H1 (cell line): Measurements from ENCODE around the gene JAKMIP1. TPM values are rescaled to one million over a fixed set of nuclear protein-coding genes. Genes with fewer than 3 reads are reported as not detected.

ENCODE experiments used
- CTCF ChIA-PET: fragments of 300-600 bp; sonication (Branson Sonifier 250); formaldehyde crosslinking; loops from one replicate; lab custom pipeline; 2021; ENCODE audit not compliant: partially characterized antibody; lab: Charles Lee
- POLR2A ChIA-PET: fragments of 300-600 bp; sonication (Branson Sonifier 250); formaldehyde crosslinking; loops from one replicate; lab custom pipeline; 2021; ENCODE audit warnings: inconsistent platforms; ENCODE audit not compliant: partially characterized antibody; lab: Charles Lee
- DNase-seq, 2 experiments: peaks; one replicate each; pipeline versions ENCODE4 v3.0.0 to v3.0.0-alpha.2; 2010 to 2022; ENCODE audit warnings: low spot score in 2 of 2, low read depth in 1 of 2, mixed read lengths in 1 of 2
- FAIRE-seq: peaks from 2 replicates; lab custom pipeline; 2011; peaks lifted over from hg19 to GRCh38; lab: Jason Lieb, UNC
- H2AFZ ChIP-seq: 2 replicates; pipeline ENCODE4 v1.8.1; 2012; ENCODE audit warnings: low read length, inconsistent platforms
- H2AK5ac ChIP-seq: 2 replicates; pipeline ENCODE4 v1.6.1; 2013; ENCODE audit warnings: low read depth, low read length
- H2BK120ac ChIP-seq: replicated peaks from 2 replicates; pipeline ENCODE3; 2013; ENCODE audit warnings: low read depth, low read length, inconsistent platforms
- H2BK12ac ChIP-seq: 2 replicates; pipeline ENCODE4 v1.6.1; 2013; ENCODE audit warnings: low read depth, low read length
- H2BK15ac ChIP-seq: 2 replicates; pipeline ENCODE4 v1.6.1; 2013; ENCODE audit warnings: low read length
- H2BK20ac ChIP-seq: 2 replicates; pipeline ENCODE4 v1.6.1; 2013; ENCODE audit warnings: low read length
- H2BK5ac ChIP-seq: 2 replicates; pipeline ENCODE4 v1.6.1; 2013; ENCODE audit warnings: low read depth, low read length
- H3K14ac ChIP-seq: 2 replicates; pipeline ENCODE4 v1.6.1; 2013; ENCODE audit warnings: inconsistent platforms; ENCODE audit not compliant: insufficient read length
- H3K18ac ChIP-seq: 2 replicates; pipeline ENCODE4 v1.6.1; 2013; ENCODE audit warnings: low read length; ENCODE audit errors: extremely low read depth
- H3K23ac ChIP-seq: 2 replicates; pipeline ENCODE4 v1.6.1; 2013; ENCODE audit warnings: inconsistent platforms; ENCODE audit not compliant: insufficient read length
- H3K23me2 ChIP-seq: 2 replicates; pipeline ENCODE4 v1.6.1; 2013; ENCODE audit warnings: low read depth, low read length
- H3K27ac ChIP-seq: 2 replicates; pipeline ENCODE4 v1.6.1; 2011; ENCODE audit warnings: low read depth, low read length, inconsistent platforms
- H3K27me3 ChIP-seq, 4 experiments: replicated peaks in 1 of 4; 1 replicate in 1 of 4; 2 replicates in 3 of 4; pipeline versions ENCODE4 v1.6.1 to v1.8.1; 2011 to 2013; ENCODE audit warnings: low read length in 3 of 4, mild to moderate bottlenecking in 3 of 4, inconsistent platforms in 2 of 4, mixed read lengths in 2 of 4, moderate library complexity in 1 of 4; ENCODE audit not compliant: control insufficient read depth in 3 of 4, insufficient read depth in 3 of 4; ENCODE audit errors: extremely low read depth in 1 of 4
- H3K36me3 ChIP-seq, 4 experiments: 2 replicates each; pipeline versions ENCODE4 v1.6.1 to v1.8.1; 2011 to 2013; ENCODE audit warnings: mild to moderate bottlenecking in 4 of 4, low read length in 3 of 4, moderate library complexity in 2 of 4, control low read depth in 1 of 4, inconsistent platforms in 1 of 4; ENCODE audit not compliant: insufficient read depth in 4 of 4, control insufficient read depth in 2 of 4
- H3K4ac ChIP-seq: replicated peaks from 2 replicates; pipeline ENCODE3; 2013; ENCODE audit warnings: low read length, low read depth, mixed read lengths, inconsistent platforms; ENCODE audit not compliant: insufficient read length
- H3K4me1 ChIP-seq, 4 experiments: replicated peaks in 1 of 4; 1 replicate in 1 of 4; 2 replicates in 3 of 4; pipeline versions ENCODE4 v1.6.1 to v1.8.1; 2011 to 2013; ENCODE audit warnings: low read length in 3 of 4, inconsistent platforms in 2 of 4, mixed read lengths in 1 of 4; ENCODE audit not compliant: insufficient read depth in 4 of 4, control insufficient read depth in 3 of 4
- H3K4me2 ChIP-seq, 2 experiments: 2 replicates each; pipeline versions ENCODE4 v1.6.1 to v1.8.1; 2011 to 2013; ENCODE audit warnings: low read depth in 2 of 2, low read length in 2 of 2, control low read depth in 1 of 2, inconsistent platforms in 1 of 2, mild to moderate bottlenecking in 1 of 2; ENCODE audit not compliant: insufficient read depth in 1 of 2
- H3K4me3 ChIP-seq, 4 experiments: fragments of 200-600, 300-600 bp in 1 of 4; sonication (generic), shearing (Covaris generic), sonication (Bioruptor Twin) in 1 of 4; 2 replicates each; pipeline versions ENCODE4 v1.5.1 to v1.8.1; 2011 to 2016; ENCODE audit warnings: low read length in 4 of 4, low read depth in 3 of 4, control low read depth in 2 of 4, inconsistent platforms in 2 of 4, mild to moderate bottlenecking in 2 of 4, mixed read lengths in 1 of 4, moderate library complexity in 1 of 4; ENCODE audit not compliant: insufficient read depth in 2 of 4; ENCODE audit errors: extremely low read depth in 1 of 4
- H3K56ac ChIP-seq: replicated peaks from 2 replicates; pipeline ENCODE3; 2013; ENCODE audit warnings: low read depth, mild to moderate bottlenecking, mixed read lengths, low read length, inconsistent platforms; ENCODE audit not compliant: insufficient read length
- H3K79me1 ChIP-seq: 2 replicates; pipeline ENCODE4 v1.6.1; 2013; ENCODE audit warnings: low read depth, low read length, control low read depth
- H3K79me2 ChIP-seq, 2 experiments: 2 replicates each; pipeline versions ENCODE4 v1.6.1 to v1.8.1; 2012 to 2013; ENCODE audit warnings: low read length in 2 of 2, mild to moderate bottlenecking in 2 of 2, inconsistent platforms in 1 of 2; ENCODE audit not compliant: insufficient read depth in 2 of 2, control insufficient read depth in 1 of 2
- H3K9ac ChIP-seq, 4 experiments: replicated peaks in 1 of 4; 1 replicate in 1 of 4; 2 replicates in 3 of 4; pipeline versions ENCODE4 v1.6.1 to v1.8.1; 2011 to 2013; ENCODE audit warnings: low read depth in 3 of 4, low read length in 3 of 4, control low read depth in 2 of 4, mild to moderate bottlenecking in 2 of 4, moderate library complexity in 2 of 4, inconsistent platforms in 1 of 4; ENCODE audit errors: extremely low read depth in 1 of 4
- H3K9me3 ChIP-seq, 2 experiments: 2 replicates each; pipeline versions ENCODE4 v1.6.1 to v1.8.1; 2012 to 2013; ENCODE audit warnings: mild to moderate bottlenecking in 2 of 2, moderate library complexity in 2 of 2, control low read depth in 1 of 2, inconsistent platforms in 1 of 2, low read depth in 1 of 2, low read length in 1 of 2, mixed read lengths in 1 of 2; ENCODE audit not compliant: insufficient read depth in 2 of 2
- H4K20me1 ChIP-seq, 2 experiments: replicated peaks in 1 of 2; 2 replicates each; pipeline versions ENCODE3 to v1.8.1; 2011 to 2013; ENCODE audit warnings: inconsistent platforms in 2 of 2, low read length in 2 of 2, mild to moderate bottlenecking in 1 of 2; ENCODE audit not compliant: insufficient read depth in 2 of 2, control insufficient read depth in 1 of 2
- H4K5ac ChIP-seq: 2 replicates; pipeline ENCODE4 v1.6.1; 2013; ENCODE audit warnings: low read length, low read depth, mixed read lengths, inconsistent platforms; ENCODE audit not compliant: insufficient read length
- H4K8ac ChIP-seq: 2 replicates; pipeline ENCODE4 v1.8.0; 2013; ENCODE audit warnings: mild to moderate bottlenecking, moderate library complexity, low read length, inconsistent platforms; ENCODE audit not compliant: insufficient read depth; ENCODE audit errors: extremely low read depth
- H4K91ac ChIP-seq: replicated peaks from 2 replicates; pipeline ENCODE3; 2013; ENCODE audit warnings: low read length, mixed read lengths, inconsistent platforms; ENCODE audit not compliant: insufficient read length
- CBX8 ChIP-seq: fragments of 300-800, 300-1000 bp; sonication (generic); IDR thresholded peaks from 2 replicates; pipeline ENCODE4 v1.7.1; 2016; ENCODE audit warnings: low read depth, low read length, borderline replicate concordance
- CHD1 ChIP-seq: IDR thresholded peaks from 2 replicates; pipeline ENCODE4 v1.6.1; 2012; ENCODE audit warnings: low read depth, low read length, improper control_type of control experiment
- GABPA ChIP-seq: IDR thresholded peaks from 2 replicates; pipeline ENCODE4 v1.6.1; 2011; ENCODE audit warnings: mild to moderate bottlenecking, low read length, moderate library complexity, borderline replicate concordance; ENCODE audit not compliant: insufficient read depth
- JUND ChIP-seq: IDR thresholded peaks from 2 replicates; pipeline ENCODE4 v1.6.1; 2011; ENCODE audit warnings: mild to moderate bottlenecking, improper control_type of control experiment, low read length
- KDM1A ChIP-seq: fragments of 200-600, 300-600 bp; sonication (generic); IDR thresholded peaks from 2 replicates; pipeline ENCODE4 v1.7.1; 2016; ENCODE audit warnings: mild to moderate bottlenecking, low read length, borderline replicate concordance
- MAFK ChIP-seq: IDR thresholded peaks from 2 replicates; pipeline ENCODE4 v1.6.1; 2012; ENCODE audit warnings: low read depth, mild to moderate bottlenecking, improper control_type of control experiment, low read length
- PHF8 ChIP-seq: fragments of 200-600 bp; sonication (generic); conservative IDR thresholded peaks from 2 replicates; pipeline ENCODE4 v1.7.1; 2012; ENCODE audit warnings: low read depth, mild to moderate bottlenecking, inconsistent platforms, low read length, moderate library complexity
- POLR2A ChIP-seq, 2 experiments: IDR thresholded peaks; 1 replicate in 1 of 2; 2 replicates in 1 of 2; pipeline ENCODE4 v1.6.1; 2011; ENCODE audit warnings: low read depth in 2 of 2, low read length in 2 of 2, mild to moderate bottlenecking in 2 of 2; ENCODE audit errors: control extremely low read depth in 1 of 2
- POLR2AphosphoS5 ChIP-seq: IDR thresholded peaks from 2 replicates; pipeline ENCODE4 v1.6.1; 2011; ENCODE audit warnings: low read depth, low read length
- POU5F1 ChIP-seq: IDR thresholded peaks from 2 replicates; pipeline ENCODE4 v1.6.1; 2011; ENCODE audit warnings: low read depth, mild to moderate bottlenecking, low read length, moderate library complexity
- SIRT6 ChIP-seq: IDR thresholded peaks from one replicate; pipeline ENCODE4 v1.7.1; 2012; ENCODE audit warnings: low read length, inconsistent platforms
- SIX5 ChIP-seq: IDR thresholded peaks from 2 replicates; pipeline ENCODE4 v1.6.1; 2011; ENCODE audit warnings: mild to moderate bottlenecking, low read depth, low read length
- SUZ12 ChIP-seq: fragments of 200-600 bp; sonication (generic); IDR thresholded peaks from 2 replicates; pipeline ENCODE4 v1.6.1; 2012; ENCODE audit warnings: mild to moderate bottlenecking, inconsistent platforms, low read length, moderate library complexity, mixed read lengths
- USF2 ChIP-seq: IDR thresholded peaks from 2 replicates; pipeline ENCODE4 v1.6.1; 2011; ENCODE audit warnings: low read length, improper control_type of control experiment
- YY1 ChIP-seq: IDR thresholded peaks from 2 replicates; pipeline ENCODE4 v1.6.1; 2011; ENCODE audit warnings: low read depth, mild to moderate bottlenecking, low read length
- whole genome bisulfite sequencing, 2 experiments: shearing (Covaris generic) in 1 of 2; methylation state at CpG; one replicate each; pipeline versions ENCODE4 v1.1.6 to v1.1.7; 2013 to 2015; ENCODE audit warnings: low lambda C conversion rate in 2 of 2, mixed read lengths in 2 of 2, inconsistent platforms in 1 of 2, low coverage in 1 of 2, missing lambda C conversion rate in 1 of 2; ENCODE audit not compliant: insufficient replicate concordance in 2 of 2, insufficient coverage in 1 of 2, insufficient read length in 1 of 2; ENCODE audit errors: extremely low coverage in 1 of 2, missing lambda C conversion rate in 1 of 2; 5-methylcytosine and 5-hydroxymethylcytosine counted together
- polyA plus RNA-seq, 7 experiments: library from polyadenylated mRNA; depleted of rRNA in 3 of 7; stranded (reverse) in 5 of 7; unstranded in 2 of 7; fragments of >200 nt in 5 of 7; fragments of 200-250 nt in 2 of 7; gene quantifications; 1 replicate in 5 of 7; 2 replicates in 1 of 7; 4 replicates in 1 of 7; pipeline versions ENCODE4 v1.2.1 to v1.2.3, GENCODE V29; 2011 to 2013; ENCODE audit warnings: missing spikeins in 2 of 7, mixed read lengths in 2 of 7
- total RNA-seq: library from RNA; stranded (reverse); fragmentation: NEBNext Ultra II Directional; extraction: Animal tissue kit (Norgen Biotek cat#: 25700); gene quantifications from 2 replicates; pipeline ENCODE4 v1.2.1, GENCODE V29; 2021

The JAKMIP1 gene
- total and polyA plus RNA-seq, 2 of the 8 experiments (the other 6 are each of a cell fraction or from before 2014, with no cell fraction given), result 2.5 to 4.4 TPM

- Histone ChIP-seq H3K79me1 (no peaks in the 10 kb centered on the region), H4K8ac (no peak overlapping the region), H3K4ac (no peak overlapping the region), H3K9me3 (no peaks in the 10 kb centered on the region), H3K14ac (no peak overlapping the region), H3K36me3 (no peaks in the 10 kb centered on the region), H4K20me1 (no peaks in the 10 kb centered on the region), H3K4me3 (no peak overlapping the region), H2AK5ac (no peak overlapping the region), H3K9ac (no peak overlapping the region), H2BK5ac (no peak overlapping the region), H2BK12ac (no peak overlapping the region), H3K4me2 (no peak overlapping the region), H2BK20ac (no peak overlapping the region), H2BK120ac (no peak overlapping the region), H3K23ac (no peak overlapping the region), H3K79me2 (no peaks in the 10 kb centered on the region), H2AFZ (no peak overlapping the region), H3K4me1 (peaks cover 0 to 9% (median 3%) of the 10 kb centered on the region in 4 experiments; a peak in 5 of 7 replicates), H4K91ac (no peak overlapping the region), H4K5ac (no peak overlapping the region), H3K27me3 (no peaks in the 10 kb centered on the region; a peak in 1 of 7 replicates), H3K56ac (no peak overlapping the region), H3K18ac (no peak overlapping the region), H3K23me2 (no peaks in the 10 kb centered on the region), H2BK15ac (no peak overlapping the region), H3K27ac (no peak overlapping the region)
- CTCF ChIA-PET, result interaction anchor here (0.9 to 6.7 kb wide), 11 partner anchors 10 to 300 kb away, joined by 3 to 64 read pairs (median 4); partner anchors contain the start of gene C4orf50
- DNase-seq (no peak), FAIRE-seq (no peak)
- 83% methylated on average over 5 of the region's 5 CpGs; no CpG with 5 or more reads in 1 of the 2 experiments for WGBS, 2 experiments
- POLR2A ChIA-PET, result no interaction called here
- TF ChIP-seq CBX8, result no peak
- no peak for TF ChIP-seq YY1
- no peak for TF ChIP-seq JUND
- no peak for TF ChIP-seq POLR2AphosphoS5
- no peak for TF ChIP-seq GABPA
- no peak for TF ChIP-seq POLR2A (IDR thresholded peaks at IDR 0.05; ENCODE audit: control extremely low read depth in 1 of 2, low read depth in 2 of 2, low read length in 2 of 2)
- no peak for TF ChIP-seq SUZ12
- no peak for TF ChIP-seq POU5F1
- TF ChIP-seq PHF8, result no peak
- no peak for TF ChIP-seq MAFK
- TF ChIP-seq SIX5, result no peak
- TF ChIP-seq USF2, result no peak
- no peak for TF ChIP-seq KDM1A
- TF ChIP-seq SIRT6, result no peak
- no peak for TF ChIP-seq CHD1
Measured at GRCh38 chr4:6031846-6032245, 168.5 kb downstream of the JAKMIP1 start.
